Ascending aorta (tissue), 2 donors: ENCODE results near the gene HTRA3. TPM values are rescaled to one million over a fixed set of nuclear protein-coding genes. Genes with fewer than 3 reads are reported as not detected.

ENCODE experiments used
- DNase-seq, 2 donors: peaks; one replicate each; pipeline ENCODE4 v3.0.0-alpha.2; 2019; ENCODE audit warnings: low spot score in 2 of 2
- H3K27ac ChIP-seq, 2 donors: fragments of 200-600 bp; sonication (generic); one replicate each; pipeline ENCODE4 v1.5.1; 2016 to 2017; ENCODE audit warnings: mild to moderate bottlenecking in 1 of 2
- H3K27me3 ChIP-seq: fragments of 200-600 bp; sonication (generic); one replicate; pipeline ENCODE4 v1.5.1; 2017
- H3K36me3 ChIP-seq, 2 donors: fragments of 200-600 bp; sonication (generic); one replicate each; pipeline ENCODE4 v1.5.1; 2016
- H3K4me1 ChIP-seq, 2 donors: fragments of 200-600 bp; sonication (generic); one replicate each; pipeline ENCODE4 v1.5.1; 2016 to 2017; ENCODE audit warnings: mild to moderate bottlenecking in 1 of 2
- H3K4me3 ChIP-seq, 2 donors: fragments of 200-600 bp; sonication (generic); one replicate each; pipeline ENCODE4 v1.5.1; 2016 to 2017; ENCODE audit warnings: mild to moderate bottlenecking in 1 of 2
- H3K9me3 ChIP-seq, 2 donors: fragments of 200-600 bp; sonication (generic); one replicate each; pipeline ENCODE4 v1.5.1; 2016
- intact Hi-C: fragments of 100-400 bp; cut with DNase I; formaldehyde crosslinking; loops from one replicate; pipeline ENCODE4 v1.15.1; 2023
- total RNA-seq: library from RNA; depleted of rRNA; stranded (reverse); fragments of >200 nt; gene quantifications from one replicate; pipeline ENCODE4 v1.1.0, GENCODE V29; 2016
- TF ChIP-seq, protein P1 (sequence below), 3 experiments: fragments of 200-600 bp in 2 of 3; fragments of 450-650 bp in 1 of 3; sonication (generic) in 2 of 3; IDR thresholded peaks; one replicate each; pipeline ENCODE4 v1.5.1; 2016 to 2019; ENCODE audit warnings: antibody characterized with exemption in 3 of 3, mild to moderate bottlenecking in 1 of 3, moderate library complexity in 1 of 3

Gene HTRA3
- total RNA-seq, 1 donor from 2014 or later = 52.6 TPM

GRCh38 chr4:8326206-8326605 is 56.7 kb downstream of the HTRA3 start:
- intact Hi-C loops = no loop called here
- Histone ChIP-seq H3K27me3 (no peaks in the 10 kb centered on the region), H3K4me3 (no peak overlapping the region)

GRCh38 chr4:8328456-8328855 is 58.9 kb downstream of the HTRA3 start:
- intact Hi-C loops = no loop called here
- Histone ChIP-seq H3K4me3 (no peak overlapping the region), H3K27ac (no peak overlapping the region), H3K36me3 (no peaks in the 10 kb centered on the region), H3K27me3 (no peaks in the 10 kb centered on the region), H3K9me3 (peaks cover 0 to 5% of the 10 kb centered on the region in 2 donors), H3K4me1 (peaks cover 10 to 21% of the 10 kb centered on the region in 2 donors)
- TF ChIP-seq, protein P1, sequence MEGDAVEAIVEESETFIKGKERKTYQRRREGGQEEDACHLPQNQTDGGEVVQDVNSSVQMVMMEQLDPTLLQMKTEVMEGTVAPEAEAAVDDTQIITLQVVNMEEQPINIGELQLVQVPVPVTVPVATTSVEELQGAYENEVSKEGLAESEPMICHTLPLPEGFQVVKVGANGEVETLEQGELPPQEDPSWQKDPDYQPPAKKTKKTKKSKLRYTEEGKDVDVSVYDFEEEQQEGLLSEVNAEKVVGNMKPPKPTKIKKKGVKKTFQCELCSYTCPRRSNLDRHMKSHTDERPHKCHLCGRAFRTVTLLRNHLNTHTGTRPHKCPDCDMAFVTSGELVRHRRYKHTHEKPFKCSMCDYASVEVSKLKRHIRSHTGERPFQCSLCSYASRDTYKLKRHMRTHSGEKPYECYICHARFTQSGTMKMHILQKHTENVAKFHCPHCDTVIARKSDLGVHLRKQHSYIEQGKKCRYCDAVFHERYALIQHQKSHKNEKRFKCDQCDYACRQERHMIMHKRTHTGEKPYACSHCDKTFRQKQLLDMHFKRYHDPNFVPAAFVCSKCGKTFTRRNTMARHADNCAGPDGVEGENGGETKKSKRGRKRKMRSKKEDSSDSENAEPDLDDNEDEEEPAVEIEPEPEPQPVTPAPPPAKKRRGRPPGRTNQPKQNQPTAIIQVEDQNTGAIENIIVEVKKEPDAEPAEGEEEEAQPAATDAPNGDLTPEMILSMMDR (IDR thresholded peaks at IDR 0.05) = no peak
- DNase-seq = peak; percentile 4 to 52

More at GRCh38 chr4:8326206-8326605, 56.7 kb downstream of the HTRA3 start:
- Histone ChIP-seq H3K9me3 (peaks cover 0 to 5% of the 10 kb centered on the region in 2 donors), H3K27ac (no peak overlapping the region), H3K36me3 (no peaks in the 10 kb centered on the region), H3K4me1 (peaks cover 10 to 17% of the 10 kb centered on the region in 2 donors)
- peak in 1 of 2 donors; percentile 30 for DNase-seq
- TF ChIP-seq, protein P1 (IDR thresholded peaks at IDR 0.05) = no peak

- Histone ChIP-seq H3K27me3 (no peaks in the 10 kb centered on the region), H3K36me3 (no peaks in the 10 kb centered on the region), H3K4me3 (no peak overlapping the region), H3K9me3 (peaks cover 0 to 5% of the 10 kb centered on the region in 2 donors), H3K4me1 (peaks cover 10 to 21% of the 10 kb centered on the region in 2 donors), H3K27ac (peak overlapping the region in 1 of 2 donors; percentile 83)
- DNase-seq = peak; percentile 4 to 59
- intact Hi-C loops = no loop called here
- TF ChIP-seq, protein P1 (IDR thresholded peaks at IDR 0.05) = no peak
These were observed 59.5 kb downstream of the HTRA3 start for GRCh38 chr4:8328866-8329559.

DNA sequence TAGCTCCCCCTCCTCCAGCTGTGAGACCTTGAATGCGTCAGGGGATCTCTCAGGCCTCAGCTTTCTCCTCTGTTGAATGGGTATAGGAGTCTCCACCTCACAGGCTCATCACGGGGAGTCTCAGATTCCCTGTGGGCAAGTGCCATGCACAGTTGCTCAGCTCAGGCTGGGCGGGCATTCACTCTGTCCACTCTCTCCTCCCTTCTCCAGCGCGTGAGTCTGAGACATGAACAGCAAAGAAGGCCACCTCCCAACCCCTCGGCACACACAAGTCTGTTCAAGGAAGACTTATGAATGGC is 60.0 kb downstream of the HTRA3 start:
- DNase-seq = peak in 1 of 2 donors; percentile 28
- Histone ChIP-seq H3K27me3 (no peaks in the 10 kb centered on the region), H3K9me3 (peaks cover 0 to 5% of the 10 kb centered on the region in 2 donors), H3K27ac (peak overlapping the region in 1 of 2 donors; percentile 83), H3K4me1 (peaks cover 10 to 20% of the 10 kb centered on the region in 2 donors), H3K4me3 (no peak overlapping the region), H3K36me3 (no peaks in the 10 kb centered on the region)
- intact Hi-C loops = no loop called here
- TF ChIP-seq, protein P1 (IDR thresholded peaks at IDR 0.05) = no peak

DNA sequence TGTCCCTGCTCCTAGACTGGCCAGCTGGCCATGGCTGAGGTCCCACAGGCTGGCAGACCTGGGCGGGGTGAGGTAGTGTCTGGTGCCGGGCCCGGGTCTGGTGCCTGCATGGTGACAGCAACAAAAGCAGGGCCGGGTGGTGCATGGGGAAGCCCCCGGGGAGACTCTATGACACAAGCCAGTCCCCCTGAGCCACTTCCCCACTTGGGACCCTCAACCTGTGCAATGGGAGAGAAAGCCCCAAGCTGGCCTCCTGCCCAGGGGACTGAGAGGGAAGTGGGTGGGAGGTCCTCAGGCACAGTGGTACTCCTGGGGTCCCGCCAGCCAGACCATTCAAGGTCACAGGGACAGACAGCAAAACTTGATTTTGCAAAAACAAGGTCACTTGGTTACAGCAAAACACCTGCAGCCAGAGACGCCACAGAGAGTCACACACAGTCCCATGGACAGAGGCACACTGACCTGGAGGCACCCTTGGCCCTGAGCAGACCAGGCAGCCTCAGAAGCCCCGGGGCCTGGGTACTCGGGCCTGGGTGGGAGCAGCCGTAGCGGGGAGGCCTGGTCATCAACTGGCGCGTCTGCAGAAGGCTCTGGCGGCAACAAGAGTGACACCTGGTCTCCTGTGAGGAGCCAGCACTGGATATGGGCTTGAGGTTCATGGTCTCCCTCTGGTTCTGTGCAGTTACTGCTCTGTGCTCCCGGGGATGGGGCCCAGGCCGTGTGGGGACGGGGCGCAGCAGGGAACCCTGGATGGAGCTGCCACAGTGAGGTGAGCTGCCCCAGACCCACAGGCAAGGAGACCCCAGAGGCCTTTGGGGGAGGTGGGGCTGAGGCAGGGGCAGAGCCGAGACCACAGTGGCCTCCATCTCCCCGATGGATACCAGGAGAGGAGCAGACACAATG is 60.6 kb downstream of the HTRA3 start:
- Histone ChIP-seq H3K9me3 (peaks cover 0 to 5% of the 10 kb centered on the region in 2 donors), H3K4me3 (no peak overlapping the region), H3K27ac (peak overlapping the region; percentile 48 to 83), H3K36me3 (no peaks in the 10 kb centered on the region), H3K27me3 (no peaks in the 10 kb centered on the region), H3K4me1 (peaks cover 10 to 18% of the 10 kb centered on the region in 2 donors)
- TF ChIP-seq, protein P1 (IDR thresholded peaks at IDR 0.05) = no peak
- intact Hi-C loops = no loop called here
- peak; percentile 7 to 62 for DNase-seq
